DOHH2 (cell line): Measurements from ENCODE around the gene NCF2.

Experiments
- H3F3A ChIP-seq: fragments of 200-600 bp; sonication (generic), shearing (Covaris generic); 2 replicates; pipeline ENCODE4 v1.6.0; 2016; ENCODE audit warnings: antibody characterized with exemption, mild to moderate bottlenecking; ENCODE audit not compliant: control insufficient read depth, insufficient read depth
- H3K27ac ChIP-seq: fragments of 200-600 bp; sonication (generic); 2 replicates; pipeline ENCODE4 v1.5.1; 2014; ENCODE audit warnings: low read depth, mild to moderate bottlenecking, low read length, moderate library complexity
- H3K27me3 ChIP-seq: fragments of 200-600 bp; sonication (generic); 2 replicates; pipeline ENCODE4 v1.6.1; 2014; ENCODE audit warnings: mild to moderate bottlenecking, low read length, mixed read lengths; ENCODE audit not compliant: control insufficient read depth
- H3K36me3 ChIP-seq: fragments of 200-600 bp; sonication (generic); 2 replicates; pipeline ENCODE4 v1.6.1; 2014; ENCODE audit warnings: mild to moderate bottlenecking, low read length, moderate library complexity, mixed read lengths; ENCODE audit not compliant: control insufficient read depth
- H3K4me1 ChIP-seq: fragments of 200-600 bp; sonication (generic); 2 replicates; pipeline ENCODE4 v1.6.1; 2014; ENCODE audit warnings: mild to moderate bottlenecking, low read length, mixed read lengths; ENCODE audit not compliant: control insufficient read depth
- H3K4me2 ChIP-seq: fragments of 200-600 bp; sonication (generic); 2 replicates; pipeline ENCODE4 v1.6.0; 2014; ENCODE audit warnings: mild to moderate bottlenecking, low read length, moderate library complexity
- H3K4me3 ChIP-seq: fragments of 200-600 bp; sonication (generic); 2 replicates; pipeline ENCODE4 v1.5.1; 2014; ENCODE audit warnings: mild to moderate bottlenecking, low read length, mixed read lengths
- H3K79me2 ChIP-seq: fragments of 200-600 bp; sonication (generic); 2 replicates; pipeline ENCODE4 v1.6.1; 2014; ENCODE audit warnings: mild to moderate bottlenecking, low read length, mixed read lengths; ENCODE audit not compliant: control insufficient read depth
- H3K9me2 ChIP-seq: fragments of 200-600 bp; sonication (generic); replicated peaks from 2 replicates; pipeline ENCODE4 v1.6.1; 2014; ENCODE audit warnings: mild to moderate bottlenecking, low read length, mixed read lengths; ENCODE audit not compliant: control insufficient read depth
- H3K9me3 ChIP-seq: fragments of 200-600 bp; sonication (generic); 2 replicates; pipeline ENCODE4 v1.6.1; 2014; ENCODE audit warnings: antibody characterized with exemption, low read length, mixed read lengths; ENCODE audit not compliant: control insufficient read depth, insufficient read depth
- H4K20me1 ChIP-seq: fragments of 200-600 bp; sonication (generic); 2 replicates; pipeline ENCODE4 v1.6.0; 2014; ENCODE audit warnings: low read depth, mild to moderate bottlenecking, antibody characterized with exemption, low read length, moderate library complexity; ENCODE audit not compliant: control insufficient read depth, insufficient read depth
- EZH2phosphoT487 ChIP-seq: fragments of 200-600 bp; sonication (generic); IDR thresholded peaks from 2 replicates; pipeline ENCODE4 v1.6.1; 2017; ENCODE audit warnings: borderline replicate concordance, mild to moderate bottlenecking, antibody characterized with exemption, low read length, moderate library complexity, mixed read lengths
- TF ChIP-seq, protein P1 (sequence below): fragments of 200-600 bp; sonication (generic); IDR thresholded peaks from one replicate; pipeline ENCODE4 v1.5.1; 2014; ENCODE audit warnings: antibody characterized with exemption, mild to moderate bottlenecking, low read depth, low read length; ENCODE audit not compliant: poor library complexity, severe bottlenecking

Gene NCF2

GRCh38 chr1:183571678-183572268 lies 18.5 kb downstream of the NCF2 start:
- H4K20me1 ChIP-seq, result no peaks in the 10 kb centered on the region
- H3K9me2 ChIP-seq, result no peaks in the 10 kb centered on the region
- no peaks in the 10 kb centered on the region for H3K36me3 ChIP-seq
- TF ChIP-seq, protein P1, sequence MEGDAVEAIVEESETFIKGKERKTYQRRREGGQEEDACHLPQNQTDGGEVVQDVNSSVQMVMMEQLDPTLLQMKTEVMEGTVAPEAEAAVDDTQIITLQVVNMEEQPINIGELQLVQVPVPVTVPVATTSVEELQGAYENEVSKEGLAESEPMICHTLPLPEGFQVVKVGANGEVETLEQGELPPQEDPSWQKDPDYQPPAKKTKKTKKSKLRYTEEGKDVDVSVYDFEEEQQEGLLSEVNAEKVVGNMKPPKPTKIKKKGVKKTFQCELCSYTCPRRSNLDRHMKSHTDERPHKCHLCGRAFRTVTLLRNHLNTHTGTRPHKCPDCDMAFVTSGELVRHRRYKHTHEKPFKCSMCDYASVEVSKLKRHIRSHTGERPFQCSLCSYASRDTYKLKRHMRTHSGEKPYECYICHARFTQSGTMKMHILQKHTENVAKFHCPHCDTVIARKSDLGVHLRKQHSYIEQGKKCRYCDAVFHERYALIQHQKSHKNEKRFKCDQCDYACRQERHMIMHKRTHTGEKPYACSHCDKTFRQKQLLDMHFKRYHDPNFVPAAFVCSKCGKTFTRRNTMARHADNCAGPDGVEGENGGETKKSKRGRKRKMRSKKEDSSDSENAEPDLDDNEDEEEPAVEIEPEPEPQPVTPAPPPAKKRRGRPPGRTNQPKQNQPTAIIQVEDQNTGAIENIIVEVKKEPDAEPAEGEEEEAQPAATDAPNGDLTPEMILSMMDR, result no peak
- H3K4me2 ChIP-seq, result no peak overlapping the region
- no peak overlapping the region for H3K27ac ChIP-seq
- no peak overlapping the region for H3K4me3 ChIP-seq
- peaks cover 4% of the 10 kb centered on the region; the same call in 1 of the 2 replicates for H3K4me1 ChIP-seq
- H3K79me2 ChIP-seq, result no peaks in the 10 kb centered on the region
- H3K27me3 ChIP-seq, result peaks cover 38% of the 10 kb centered on the region
- no peaks in the 10 kb centered on the region for H3F3A ChIP-seq
- H3K9me3 ChIP-seq, result no peaks in the 10 kb centered on the region

DNA sequence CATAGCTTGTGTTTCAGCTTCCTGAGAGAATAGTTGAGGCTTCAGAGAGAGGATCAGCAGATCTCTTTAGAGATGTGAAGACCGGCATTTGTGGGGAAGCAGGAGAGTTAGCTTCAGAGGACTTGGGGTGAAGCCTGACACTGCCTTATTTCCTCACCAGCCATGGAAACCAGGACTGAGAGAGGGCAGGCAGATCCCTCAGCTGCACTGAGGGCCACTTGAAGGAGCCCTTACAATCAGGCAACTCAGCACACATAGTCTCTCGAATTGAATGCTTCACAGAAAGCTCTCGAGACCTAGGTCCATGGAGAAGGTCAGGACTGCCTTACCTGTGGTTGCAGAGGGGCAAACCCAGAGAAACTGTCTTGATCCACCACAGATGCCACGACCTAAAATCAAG lies 19.8 kb downstream of the NCF2 start:
- no peaks in the 10 kb centered on the region for H3K9me3 ChIP-seq
- no peak overlapping the region for H3K4me2 ChIP-seq
- peaks cover 4% of the 10 kb centered on the region; the same call in 1 of the 2 replicates for H3K4me1 ChIP-seq
- H3K27ac ChIP-seq, result no peak overlapping the region
- H3K27me3 ChIP-seq, result peaks cover 28% of the 10 kb centered on the region
- H3K79me2 ChIP-seq, result no peaks in the 10 kb centered on the region
- no peaks in the 10 kb centered on the region for H3K9me2 ChIP-seq
- no peaks in the 10 kb centered on the region for H3F3A ChIP-seq
- no peaks in the 10 kb centered on the region for H3K36me3 ChIP-seq
- no peak for TF ChIP-seq EZH2phosphoT487
- TF ChIP-seq, protein P1, result no peak
- no peaks in the 10 kb centered on the region for H4K20me1 ChIP-seq
- no peak overlapping the region for H3K4me3 ChIP-seq

- H3K27ac ChIP-seq, result no peak overlapping the region
- peaks cover 4% of the 10 kb centered on the region; the same call in 1 of the 2 replicates for H3K4me1 ChIP-seq
- no peaks in the 10 kb centered on the region for H4K20me1 ChIP-seq
- no peaks in the 10 kb centered on the region for H3F3A ChIP-seq
- no peak for TF ChIP-seq EZH2phosphoT487
- TF ChIP-seq, protein P1, result no peak
- H3K79me2 ChIP-seq, result no peaks in the 10 kb centered on the region
- H3K27me3 ChIP-seq, result peaks cover 27% of the 10 kb centered on the region
- no peaks in the 10 kb centered on the region for H3K9me2 ChIP-seq
- H3K36me3 ChIP-seq, result no peaks in the 10 kb centered on the region
- no peak overlapping the region for H3K4me2 ChIP-seq
- no peak overlapping the region for H3K4me3 ChIP-seq
- no peaks in the 10 kb centered on the region for H3K9me3 ChIP-seq
Measured at GRCh38 chr1:183569801-183570200, 20.5 kb downstream of the NCF2 start.

- H3K9me2 ChIP-seq, result no peaks in the 10 kb centered on the region
- peaks cover 4% of the 10 kb centered on the region; the same call in 1 of the 2 replicates for H3K4me1 ChIP-seq
- H4K20me1 ChIP-seq, result no peaks in the 10 kb centered on the region
- no peaks in the 10 kb centered on the region for H3K9me3 ChIP-seq
- no peaks in the 10 kb centered on the region for H3K79me2 ChIP-seq
- H3F3A ChIP-seq, result no peaks in the 10 kb centered on the region
- no peaks in the 10 kb centered on the region for H3K36me3 ChIP-seq
- H3K27me3 ChIP-seq, result peaks cover 24% of the 10 kb centered on the region
- H3K4me2 ChIP-seq, result no peak overlapping the region
- H3K27ac ChIP-seq, result no peak overlapping the region
- no peak overlapping the region for H3K4me3 ChIP-seq
- TF ChIP-seq, protein P1, result no peak
- no peak for TF ChIP-seq EZH2phosphoT487
Measured at GRCh38 chr1:183569141-183569540, 21.1 kb downstream of the NCF2 start.
